Dedifferentiated amniotic fluid mesenchymal stem cell (primary cell): ENCODE measurements around the gene TCEANC2.
A peak's percentile ranks its signal among the peaks of the same experiment; 100 is the strongest.
"Not testable (repeated sequence)": the region's sequence is repeated elsewhere in the genome, so short reads cannot be mapped to it uniquely, and the experiment has no call there.

Experiments
- DNase-seq: peaks from one replicate; pipeline ENCODE4 v3.0.0-alpha.2; 2016; ENCODE audit errors: extremely low spot score

Gene TCEANC2

DNA sequence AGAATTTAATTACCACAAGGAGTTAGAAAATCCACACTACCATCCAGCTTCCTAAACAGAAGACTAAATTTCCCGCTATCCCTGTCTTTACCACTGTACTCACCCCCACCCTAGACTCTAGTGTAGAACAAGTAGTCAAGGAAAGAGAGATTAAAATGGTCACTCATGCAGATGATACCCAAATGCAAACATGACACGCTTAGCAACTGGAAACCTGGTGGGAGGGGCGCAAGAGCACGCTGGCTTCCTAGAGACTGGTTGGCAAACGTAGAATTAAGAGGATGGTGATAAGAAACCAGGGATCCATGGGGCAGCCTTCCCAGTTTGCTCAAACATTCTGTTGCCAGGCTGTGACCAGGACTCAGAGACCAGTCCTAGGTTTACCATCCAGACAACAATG lies 25.6 kb upstream of the TCEANC2 start:
- no peak for DNase-seq

DNA sequence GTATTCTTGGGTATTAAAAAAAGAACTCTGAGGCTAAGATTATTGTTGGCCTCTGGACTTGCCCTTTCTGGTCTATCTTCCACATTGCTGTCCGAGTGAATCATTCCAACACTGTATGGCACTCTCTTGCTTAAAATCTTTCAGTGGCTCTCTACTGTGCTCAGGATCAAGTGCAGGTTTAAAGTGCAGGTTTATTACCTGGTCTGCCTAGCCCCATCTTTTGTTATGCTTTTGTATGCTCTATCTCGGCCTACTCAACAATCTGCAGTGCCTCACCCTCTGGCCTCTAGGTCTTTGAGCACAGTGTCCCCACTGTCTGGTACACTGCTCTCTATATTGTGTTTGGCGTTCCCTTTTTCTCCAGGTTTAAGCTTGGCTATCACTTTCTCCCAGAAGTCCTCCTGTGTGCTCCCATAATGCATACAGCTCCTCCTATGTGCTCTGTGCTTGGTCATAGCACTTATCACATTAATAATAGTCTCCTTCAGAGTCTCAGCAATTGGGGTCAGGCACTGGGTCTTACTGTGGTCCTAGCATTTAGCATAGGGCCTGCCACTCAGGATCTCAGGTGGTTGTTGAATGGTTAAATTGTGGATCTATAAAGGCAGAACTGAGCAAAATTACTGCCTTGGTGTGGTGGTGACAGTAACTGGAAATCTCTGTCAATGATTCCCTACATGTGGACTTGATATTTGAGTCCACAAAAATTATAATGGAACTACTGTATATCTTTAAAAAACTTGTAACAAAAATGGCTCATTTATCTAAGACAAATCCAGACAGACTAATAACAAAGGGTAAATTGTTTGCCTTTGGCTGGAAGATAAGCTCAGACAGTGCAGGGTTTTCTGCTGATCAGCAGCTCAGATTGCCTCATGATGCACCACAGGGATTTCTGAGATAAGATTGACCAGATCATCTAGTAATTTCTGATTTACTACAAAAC lies 24.8 kb upstream of the TCEANC2 start:
- DNase-seq = no peak

DNA sequence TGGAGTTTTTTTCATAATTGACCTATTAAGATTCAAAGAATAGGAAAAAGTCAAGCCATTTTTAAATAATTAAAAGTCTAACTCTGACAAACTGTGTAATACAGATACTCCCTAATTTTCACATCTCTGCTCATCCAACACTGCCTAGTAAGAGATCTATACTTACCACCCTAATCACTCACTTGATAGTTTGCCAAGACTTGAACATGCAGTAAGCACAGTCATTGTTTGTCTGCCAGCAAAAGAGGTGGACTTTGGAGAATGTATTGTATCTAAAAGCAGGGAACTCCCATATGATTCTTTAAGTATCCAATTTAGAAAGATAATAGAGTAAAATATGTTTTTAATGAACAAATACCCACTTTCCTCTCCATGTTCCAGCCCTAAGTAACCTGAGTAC lies 15.9 kb upstream of the TCEANC2 start:
- no peak for DNase-seq

DNA sequence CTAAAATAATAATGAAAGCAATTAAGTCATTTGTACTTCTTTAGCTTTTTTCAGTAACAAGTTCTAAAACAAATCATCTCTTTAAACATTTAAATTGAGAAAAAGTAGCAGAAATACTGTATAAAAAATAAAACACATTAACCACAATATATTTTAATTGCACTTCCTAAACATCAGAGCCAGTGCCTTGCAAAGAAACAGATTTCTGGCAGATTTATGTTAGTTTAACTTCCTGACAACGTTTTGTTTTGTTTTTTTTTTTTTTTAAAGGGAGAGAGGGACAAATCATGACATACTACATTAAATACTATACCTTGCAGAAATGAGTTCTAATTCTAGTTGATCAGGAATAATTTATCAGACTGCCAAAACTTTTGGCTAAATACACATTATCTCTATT lies 11.6 kb upstream of the TCEANC2 start:
- DNase-seq = no peak

DNA sequence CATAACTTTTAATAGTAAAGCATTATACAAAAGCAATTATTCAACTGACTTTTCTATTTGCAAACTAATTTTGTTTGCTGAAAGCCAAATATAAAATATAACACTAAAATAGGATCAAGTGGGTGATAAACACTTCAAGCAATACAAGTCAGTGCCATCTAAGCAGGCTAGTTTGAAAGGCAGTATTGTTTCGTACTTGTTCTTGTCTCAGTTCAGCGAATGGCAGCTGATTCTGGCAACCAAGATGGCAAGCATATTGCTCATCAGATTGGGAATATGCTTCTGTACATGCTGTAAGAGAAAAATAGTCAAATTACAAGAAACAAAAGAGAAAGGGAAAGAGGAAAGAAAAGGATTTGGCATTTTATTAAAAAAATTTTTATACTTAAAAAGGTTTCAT lies 7.9 kb upstream of the TCEANC2 start:
- no peak for DNase-seq

DNA sequence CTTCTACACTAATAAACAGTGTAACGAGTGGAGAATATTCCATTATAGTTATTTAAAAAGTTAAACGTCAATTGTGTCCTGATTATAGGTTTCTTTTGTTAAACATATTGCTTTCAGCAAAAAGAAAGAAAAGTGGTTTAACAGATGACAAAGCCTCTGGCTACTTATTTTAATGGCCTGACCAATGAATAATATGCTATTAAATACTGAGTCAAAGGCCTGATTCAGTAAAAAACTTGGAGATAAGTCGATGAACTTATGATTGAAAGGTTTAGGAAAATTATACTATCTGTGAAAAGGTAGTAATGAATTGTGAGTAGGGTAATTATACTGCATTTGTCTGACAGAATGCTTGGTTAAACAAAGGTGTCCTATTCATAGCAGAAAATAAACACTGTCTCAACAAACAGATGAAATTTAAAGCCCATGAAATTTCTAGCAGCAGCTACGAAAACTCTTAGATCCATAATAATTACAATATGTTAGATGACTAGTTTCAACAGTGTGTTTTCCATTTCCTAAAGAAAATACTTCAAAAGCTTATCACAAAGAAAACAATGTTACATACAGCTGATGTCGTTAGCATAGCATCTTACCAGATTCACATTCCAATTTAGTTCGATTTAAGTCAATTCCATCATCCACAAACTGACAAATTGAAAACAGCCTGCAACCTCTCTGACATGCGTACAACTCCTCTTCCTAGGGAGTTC lies 6.6 kb upstream of the TCEANC2 start:
- DNase-seq = peak; percentile 14

DNA sequence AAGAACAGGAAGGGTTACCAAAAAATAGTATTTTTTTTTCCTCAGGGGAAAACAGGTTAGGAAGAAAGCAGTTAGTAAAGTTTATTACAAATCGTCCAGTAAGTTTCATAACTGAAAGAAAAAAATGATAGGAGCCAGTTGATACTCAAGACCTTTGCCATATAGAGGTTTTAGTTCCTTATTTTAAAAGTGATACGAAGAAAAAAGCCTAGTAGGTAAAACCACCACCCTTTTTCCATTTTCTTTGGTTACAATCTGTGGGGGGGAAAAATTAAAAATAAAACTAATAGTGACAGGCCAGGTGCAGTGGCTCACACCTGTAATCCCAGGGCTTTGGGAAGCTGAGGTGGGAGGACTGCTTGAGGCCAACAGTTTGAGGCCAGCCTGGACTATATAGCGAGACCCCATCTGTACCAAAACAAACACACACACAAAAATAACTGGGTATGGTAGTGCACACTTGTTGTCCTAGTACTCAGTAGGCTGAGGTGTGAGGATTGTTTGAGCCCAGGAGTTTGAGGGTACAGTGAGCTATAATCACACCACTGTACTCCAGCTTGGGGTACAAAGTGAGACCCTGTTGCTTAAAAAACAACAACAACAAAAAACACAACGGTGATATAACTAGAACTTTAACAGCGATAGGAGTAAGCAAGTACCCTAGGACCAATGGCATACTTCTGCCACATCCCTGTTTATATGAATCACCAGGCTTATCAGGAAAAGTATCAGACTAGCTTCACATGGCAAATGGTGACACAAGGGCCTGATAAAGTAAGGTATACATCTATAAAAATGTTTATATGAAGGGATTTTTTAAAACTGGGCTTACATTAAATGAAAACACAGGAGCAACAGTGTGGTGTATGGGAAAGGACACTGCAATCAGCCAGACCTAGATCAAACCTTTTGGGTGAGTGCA lies 5.8 kb upstream of the TCEANC2 start:
- DNase-seq = no peak

DNA sequence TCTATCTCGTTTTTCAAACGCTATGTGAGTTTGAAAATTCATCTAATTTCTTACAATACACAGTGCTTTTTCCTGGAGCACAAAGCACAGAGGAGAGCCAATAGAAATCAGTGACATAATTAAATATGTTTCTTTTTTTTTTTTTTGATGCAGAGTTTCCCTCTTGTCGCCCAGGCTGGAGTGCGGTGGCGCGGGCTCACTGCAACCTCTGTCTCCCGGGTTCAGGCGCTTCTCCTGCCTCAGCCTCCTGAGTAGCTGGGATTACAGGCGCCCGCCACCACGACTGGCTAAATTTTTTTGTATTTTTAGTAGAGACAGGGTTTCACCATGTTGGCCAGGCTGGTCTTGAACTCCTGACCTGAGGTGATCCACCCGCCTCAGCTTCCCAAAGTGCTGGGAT lies 3.0 kb upstream of the TCEANC2 start:
- not testable (repeated sequence) for DNase-seq

DNA sequence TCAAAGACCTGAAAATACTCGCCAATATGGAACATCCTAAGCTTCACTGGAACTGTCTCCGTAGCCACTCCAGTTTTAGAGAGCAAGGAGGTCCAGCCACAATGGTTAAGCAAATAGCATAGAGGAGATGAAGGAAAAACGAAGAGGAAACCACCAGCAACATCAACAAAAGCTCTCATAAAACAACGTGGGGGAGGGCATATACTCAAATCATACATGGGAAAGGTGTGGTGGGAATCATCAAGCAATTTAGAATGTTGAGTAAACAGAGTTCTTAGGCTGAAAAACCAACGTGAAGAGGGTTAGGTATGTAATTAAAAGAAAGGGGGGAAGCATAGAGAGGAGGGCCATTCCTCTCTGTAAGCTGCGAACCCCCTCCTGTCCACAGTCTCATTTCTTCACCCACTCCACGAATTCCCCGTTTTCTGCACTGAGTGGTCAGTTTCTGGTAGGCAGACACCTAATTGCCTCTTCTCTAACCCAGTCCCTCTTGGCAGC lies 1.4 kb upstream of the TCEANC2 start:
- DNase-seq = no peak

DNA sequence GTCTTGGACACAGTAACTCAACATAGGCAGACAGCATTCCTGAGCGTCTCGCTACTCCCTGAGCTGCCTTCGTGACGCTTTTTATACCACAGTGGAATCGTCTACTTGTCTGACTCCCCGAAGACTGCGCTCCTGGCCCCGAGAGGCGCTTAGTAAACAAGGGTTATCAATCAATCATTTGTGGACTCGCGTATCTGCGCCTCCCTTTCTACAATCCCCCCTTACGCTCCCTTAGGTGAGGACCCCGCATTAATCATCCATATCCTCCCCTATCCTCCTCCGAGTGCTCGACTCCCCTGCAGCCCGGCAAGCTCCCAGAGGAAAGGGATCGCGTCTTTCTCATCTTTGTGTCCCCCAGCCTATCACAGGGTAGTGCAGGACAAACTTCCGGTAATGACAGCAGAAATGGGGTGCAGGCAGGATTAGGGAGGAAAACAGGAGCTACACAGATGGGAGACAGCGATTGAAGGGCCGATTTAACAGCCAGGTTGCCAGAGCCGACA lies 926 bp upstream of the TCEANC2 start:
- DNase-seq = peak; percentile 68

DNA sequence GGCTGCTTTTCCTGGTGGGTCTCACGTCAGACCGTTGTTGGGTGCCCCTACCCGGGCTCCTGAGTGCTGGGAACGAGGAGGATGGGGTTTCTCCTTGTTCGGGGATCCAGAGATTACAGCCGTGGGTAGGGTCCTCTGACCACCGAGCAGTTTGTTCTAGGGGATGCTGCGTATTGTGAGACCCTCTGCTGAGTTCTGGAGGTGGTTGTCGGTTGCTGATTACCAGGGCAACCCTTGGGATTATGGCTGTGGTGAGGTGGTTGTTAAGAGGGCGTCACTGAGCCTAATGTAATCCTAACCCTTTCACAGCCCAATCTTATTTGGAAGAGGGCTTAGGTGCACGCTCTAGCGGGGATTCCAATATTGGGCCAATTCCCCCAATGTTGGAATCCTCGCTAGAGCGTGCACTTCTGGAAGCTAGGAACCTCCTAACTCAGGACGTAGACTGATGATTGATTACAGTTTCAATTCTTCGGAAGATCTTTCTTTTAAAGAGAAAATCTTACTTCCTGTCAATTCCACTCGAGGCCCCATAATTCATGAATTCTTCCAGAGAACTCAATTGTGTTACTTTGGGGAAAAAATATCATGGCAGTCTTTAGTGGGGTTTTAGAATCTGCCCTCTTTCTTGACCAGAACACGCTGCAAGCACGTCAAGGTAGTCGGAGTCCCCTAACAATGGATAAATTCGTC lies 483 bp downstream of the TCEANC2 start:
- no peak for DNase-seq

DNA sequence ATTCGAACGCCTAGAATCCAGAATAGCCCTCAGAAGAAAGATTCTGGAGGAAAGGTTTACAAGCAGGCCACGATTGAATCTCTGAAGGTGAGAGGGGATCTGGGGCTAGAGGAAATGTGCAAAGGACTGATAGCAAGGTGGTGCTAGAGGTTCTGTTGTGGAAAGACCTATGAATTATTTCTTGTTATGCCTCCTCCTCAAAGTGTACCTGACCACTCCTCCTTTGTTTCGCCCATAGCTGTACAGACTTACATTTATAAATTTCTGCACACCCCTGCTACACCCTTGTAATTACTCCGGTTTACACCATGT lies 986 bp downstream of the TCEANC2 start:
- DNase-seq = no peak

DNA sequence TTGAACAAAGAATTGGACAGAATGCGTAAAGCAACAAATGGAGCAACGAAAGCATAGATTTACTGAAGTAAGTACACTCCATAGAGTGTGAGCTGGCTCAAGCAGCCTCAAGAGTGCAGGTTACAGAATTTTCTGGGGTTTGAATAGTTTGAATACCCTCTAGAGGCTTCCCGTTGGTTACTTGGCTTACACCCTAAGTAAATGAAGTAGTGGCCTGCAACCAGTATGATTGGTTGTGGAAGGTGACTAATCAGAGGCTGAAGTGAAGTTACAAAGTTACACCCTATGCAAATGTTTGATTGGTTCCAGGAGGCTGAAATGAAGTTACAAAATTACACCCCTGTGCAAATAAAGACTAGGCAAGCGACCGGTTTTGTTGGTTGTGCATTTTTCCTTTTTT lies 10.9 kb downstream of the TCEANC2 start:
- no peak for DNase-seq

DNA sequence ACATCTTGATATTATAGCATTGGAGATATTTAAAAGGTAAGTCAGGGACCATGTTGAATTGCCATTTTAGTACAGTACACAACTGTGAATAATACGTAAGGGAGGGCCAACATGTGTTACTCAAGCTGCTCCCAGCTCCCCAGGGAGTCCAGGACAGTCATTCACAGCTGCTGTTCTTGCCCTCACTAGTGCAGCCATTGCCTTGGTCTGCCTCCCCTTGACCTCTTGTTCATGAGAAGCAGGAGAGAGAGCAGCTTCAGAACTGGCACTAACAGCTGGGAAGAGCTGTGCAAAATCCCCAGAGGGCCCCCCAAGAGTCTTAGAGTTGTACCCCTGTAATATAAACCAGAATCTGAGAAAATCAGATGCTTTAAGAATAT lies 16.4 kb downstream of the TCEANC2 start:
- no peak for DNase-seq

DNA sequence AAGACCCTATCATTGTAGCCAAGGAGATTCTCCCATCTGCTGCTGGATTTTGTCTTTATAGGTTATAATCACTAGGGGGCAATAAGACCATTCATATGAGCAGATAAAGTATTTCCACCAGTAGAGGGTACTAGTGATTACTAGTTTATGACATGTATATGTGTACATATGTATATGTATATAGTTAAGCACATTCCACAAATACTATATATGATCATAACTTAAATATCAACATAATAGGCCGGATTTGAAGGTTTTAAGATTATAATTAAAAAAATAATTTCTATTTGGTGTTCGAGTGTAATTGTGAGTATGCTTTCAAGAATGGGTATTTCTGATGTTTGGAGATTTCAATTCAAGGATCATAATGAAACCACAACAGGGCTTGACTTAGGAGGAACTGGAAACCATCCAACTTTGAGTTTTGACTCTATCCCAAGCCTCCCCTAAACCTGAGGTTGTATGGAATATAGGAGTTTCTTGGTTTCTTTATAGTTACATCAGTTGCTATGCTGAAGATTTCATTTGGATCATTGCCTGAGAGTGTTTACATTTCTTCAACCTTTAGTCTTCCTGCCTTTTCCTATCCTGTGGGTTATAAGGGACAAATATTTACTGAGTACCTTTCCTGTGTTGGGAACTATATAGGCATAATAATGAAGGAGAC lies 16.9 kb downstream of the TCEANC2 start:
- DNase-seq = peak; percentile 59

DNA sequence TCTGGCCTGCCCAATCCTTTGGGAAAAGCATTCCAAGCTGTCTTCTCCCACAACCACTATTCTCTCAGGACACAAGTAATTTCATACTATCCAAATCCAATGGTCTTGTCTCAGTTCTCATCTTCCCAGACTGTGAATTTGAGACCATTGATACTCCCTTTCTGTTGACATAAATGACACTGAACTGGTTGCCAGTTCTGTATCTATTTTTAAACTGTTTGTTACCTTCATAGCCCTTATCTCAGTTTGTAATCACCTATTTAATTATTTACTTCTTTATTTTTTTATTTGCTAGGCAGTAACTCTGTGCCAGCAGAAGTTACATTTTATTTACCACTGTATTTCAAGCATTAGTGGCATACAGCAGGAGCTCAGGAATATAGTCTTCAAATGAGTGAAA lies 24.0 kb downstream of the TCEANC2 start:
- DNase-seq = no peak

DNA sequence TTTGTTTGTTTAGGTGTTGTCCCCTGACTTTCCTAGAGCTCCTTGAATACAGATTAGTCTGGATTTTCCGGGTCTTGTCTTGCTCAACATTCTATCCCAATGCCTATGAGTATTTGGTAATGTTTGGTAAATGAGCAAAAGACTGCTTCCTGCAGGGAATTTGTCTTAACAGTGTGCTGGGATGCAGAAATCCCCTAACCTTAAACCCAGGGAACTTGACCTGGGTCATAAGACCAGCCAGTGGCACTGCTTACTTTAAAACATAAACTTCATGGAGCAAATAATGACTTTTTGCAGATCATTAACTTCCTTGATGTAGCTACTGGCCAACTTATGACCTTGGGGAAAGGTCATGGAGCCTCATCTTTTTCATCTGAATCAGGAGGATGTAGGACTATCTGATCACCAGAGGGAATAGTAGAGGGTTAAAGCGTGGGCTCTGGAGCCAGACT lies 27.2 kb downstream of the TCEANC2 start:
- no peak for DNase-seq

DNA sequence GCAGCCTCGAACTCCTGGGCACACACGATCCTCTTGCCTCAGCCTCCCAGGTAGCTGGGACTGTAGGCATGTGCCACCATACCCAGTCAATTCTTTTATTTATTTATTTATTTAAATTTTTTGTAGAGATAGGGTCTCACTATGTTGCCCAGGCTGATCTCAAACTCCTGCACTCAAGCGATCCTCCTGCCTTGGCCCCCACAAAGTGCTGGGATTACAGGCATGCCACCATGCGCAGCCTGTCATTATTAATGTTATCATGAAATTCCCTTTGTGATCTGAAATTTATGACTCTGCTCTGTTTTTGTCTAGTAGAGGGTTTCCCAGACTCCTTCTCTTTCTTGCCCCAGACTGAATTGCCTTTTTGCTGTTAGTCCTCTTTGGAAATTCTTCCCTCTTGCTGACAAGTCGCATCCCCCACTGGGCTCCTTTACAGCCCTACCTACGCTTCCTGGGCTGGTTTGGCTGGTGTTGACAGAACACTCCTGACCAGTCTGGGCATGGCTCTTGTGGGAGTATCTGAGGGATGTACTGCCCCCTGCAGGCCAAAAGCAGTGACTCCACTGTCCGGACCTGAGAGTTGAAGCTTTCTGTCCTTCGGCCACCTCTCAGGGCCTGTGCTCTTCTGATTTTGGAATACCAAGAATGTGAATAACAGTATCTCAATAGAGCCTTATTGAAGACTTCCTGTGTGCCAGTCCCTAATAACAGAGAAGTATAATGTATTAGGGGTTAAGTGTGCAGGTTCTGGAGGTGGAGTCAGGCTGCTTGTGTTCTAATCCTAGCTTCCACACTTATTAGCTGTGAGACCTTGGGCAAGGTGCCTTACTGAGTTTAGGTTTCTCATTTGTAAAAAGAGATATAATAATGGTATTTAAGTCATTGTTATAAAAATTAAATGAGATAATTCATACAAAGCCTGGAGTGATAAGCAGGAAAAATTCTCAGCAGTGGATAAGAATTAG lies 28.2 kb downstream of the TCEANC2 start:
- peak; percentile 18 for DNase-seq

DNA sequence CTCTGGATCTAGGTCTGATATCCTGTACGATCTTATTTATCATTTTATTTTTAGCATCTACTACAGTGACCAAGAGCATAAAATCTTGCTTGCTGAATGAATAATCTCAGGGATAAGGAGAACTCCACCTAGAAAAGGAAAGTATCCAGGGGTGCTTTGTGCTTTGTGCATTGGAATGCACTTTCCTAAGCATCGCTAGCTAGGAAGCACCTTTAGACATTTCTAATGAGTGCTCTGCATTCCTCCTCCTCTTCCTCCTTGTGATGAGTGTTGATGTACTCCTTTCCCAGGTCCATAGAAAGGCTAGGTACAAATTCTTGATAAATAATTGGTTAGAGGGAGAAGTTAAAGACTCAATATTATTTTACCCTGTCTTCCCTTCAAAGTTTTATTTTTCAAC lies 31.4 kb downstream of the TCEANC2 start:
- no peak for DNase-seq
